Left ventricle myocardium superior (tissue), 1 donor: ENCODE measurements around the gene COL4A1. TPM values are rescaled to one million over a fixed set of nuclear protein-coding genes. Genes with fewer than 3 reads are reported as not detected.

Source experiments
- ATAC-seq: fragments of 200-7000 bp; cut with Tn5 transposase; one replicate; pipeline ENCODE4 v1.9.1; 2020; ENCODE audit warnings: mild to moderate bottlenecking, moderate library complexity
- DNase-seq: peaks from one replicate; pipeline ENCODE4 v3.0.0-alpha.2; 2020
- intact Hi-C: fragments of 100-400 bp; cut with micrococcal nuclease; formaldehyde crosslinking; loops from one replicate; pipeline ENCODE4 v1.11.0; 2022
- total RNA-seq: library from RNA; stranded (reverse); fragmentation: NEBNext Ultra II Directional; extraction: Animal tissue kit (Norgen Biotek cat#: 25700); gene quantifications from one replicate; pipeline ENCODE4 v1.2.1, GENCODE V29; 2021
- donor health status: DM: no; HTN: yes; CAD: no; lungs with severe emphysema.

COL4A1 gene
- total RNA-seq, 1 donor from 2014 or later = 119 TPM

GRCh38 chr13:110149036-110149435 lies 157.9 kb downstream of the COL4A1 start:
- DNase-seq (no peak), ATAC-seq (no peak)
- intact Hi-C loops = no loop called here

GRCh38 chr13:110140099-110140498 lies 166.9 kb downstream of the COL4A1 start:
- no peak for ATAC-seq
- DNase-seq = no peak
- intact Hi-C loops = no loop called here

- ATAC-seq (no peak), DNase-seq (peak; percentile 28)
- intact Hi-C loops = no loop called here
These were observed 168.3 kb downstream of the COL4A1 start for GRCh38 chr13:110138700-110139036.

GRCh38 chr13:110138010-110138699 lies 168.8 kb downstream of the COL4A1 start:
- intact Hi-C loops = no loop called here

GRCh38 chr13:110137680-110138009 lies 169.3 kb downstream of the COL4A1 start:
- intact Hi-C loops = no loop called here
- ATAC-seq (peak; percentile 85), DNase-seq (peak; percentile 76)

More at GRCh38 chr13:110138010-110138699, 168.8 kb downstream of the COL4A1 start:
- ATAC-seq = peak; percentile 61
- peak; percentile 79 for DNase-seq

- intact Hi-C loops = no loop called here
- ATAC-seq (peak; percentile 56), DNase-seq (peak; percentile 45)
These were observed 170.0 kb downstream of the COL4A1 start for GRCh38 chr13:110136660-110137585.

- DNase-seq = no peak
- no peak for ATAC-seq
- intact Hi-C loops = no loop called here
These were observed 170.9 kb downstream of the COL4A1 start for GRCh38 chr13:110135977-110136597.

- ATAC-seq (peak; percentile 68), DNase-seq (no peak)
- intact Hi-C loops = no loop called here
These were observed 172.2 kb downstream of the COL4A1 start for GRCh38 chr13:110134801-110135200.

- DNase-seq (no peak), ATAC-seq (no peak)
- intact Hi-C loops = no loop called here
These were observed 173.3 kb downstream of the COL4A1 start for GRCh38 chr13:110133425-110134235.

- intact Hi-C loops = no loop called here
- no peak for DNase-seq
- no peak for ATAC-seq
These were observed 174.6 kb downstream of the COL4A1 start for GRCh38 chr13:110132225-110132982.

GRCh38 chr13:110131424-110131823 lies 175.5 kb downstream of the COL4A1 start:
- DNase-seq = no peak
- intact Hi-C loops = no loop called here
- ATAC-seq = no peak

GRCh38 chr13:110130431-110130830 lies 176.5 kb downstream of the COL4A1 start:
- intact Hi-C loops = no loop called here
- ATAC-seq = no peak
- DNase-seq = no peak

GRCh38 chr13:110129539-110130186 lies 177.3 kb downstream of the COL4A1 start:
- no peak for DNase-seq
- ATAC-seq = no peak
- intact Hi-C loops = no loop called here

GRCh38 chr13:110129076-110129475 lies 177.9 kb downstream of the COL4A1 start:
- no peak for ATAC-seq
- DNase-seq = no peak
- intact Hi-C loops = no loop called here

- ATAC-seq (no peak), DNase-seq (no peak)
- intact Hi-C loops = no loop called here
These were observed 178.4 kb downstream of the COL4A1 start for GRCh38 chr13:110128546-110128945.

- intact Hi-C loops = no loop called here
- DNase-seq = no peak
- ATAC-seq = no peak
These were observed 178.9 kb downstream of the COL4A1 start for GRCh38 chr13:110127986-110128511.

GRCh38 chr13:110126391-110126961 lies 180.5 kb downstream of the COL4A1 start:
- peak; percentile 91 for ATAC-seq
- intact Hi-C loops = no loop called here
- DNase-seq = peak; percentile 83
